ENCODE measurements around the gene FMNL2. TPM values are rescaled to one million over a fixed set of nuclear protein-coding genes. Genes with fewer than 3 reads are reported as not detected.

The FMNL2 gene
- total and polyA plus RNA-seq, 2 of the 4 experiments (the other 2 are of a cell fraction) = 10.9 to 11.4 TPM

GRCh38 chr2:152303951-152304350, 31.0 kb upstream of the FMNL2 start:
- Histone ChIP-seq H2BK15ac (ENCODE audit: low read depth, low read length) (no peak overlapping the region), H3K27me3 (ENCODE audit: control insufficient read depth, insufficient read depth, low read length) (peaks cover 4% of the 10 kb centered on the region), H4K5ac (ENCODE audit: low read depth, low read length) (no peak overlapping the region), H3K14ac (replicated peaks; ENCODE audit: low read depth, low read length) (no peak overlapping the region), H3K4ac (ENCODE audit: low read depth, low read length) (no peak overlapping the region), H3K79me1 (ENCODE audit: low read depth in 1 of 2, low read length in 2 of 2) (no peaks in the 10 kb centered on the region), H3K27ac (ENCODE audit: insufficient read depth, low read length) (no peak overlapping the region), H2AK5ac (ENCODE audit: low read depth, low read length) (no peak overlapping the region), H3K56ac (ENCODE audit: extremely low read depth, insufficient read depth, low read length) (no peak overlapping the region), H4K20me1 (ENCODE audit: insufficient read depth, low read length) (no peaks in the 10 kb centered on the region), H3K4me1 (ENCODE audit: control insufficient read depth, insufficient read depth, low read length) (no peaks in the 10 kb centered on the region), H3K9me3 (ENCODE audit: control insufficient read depth, insufficient read depth, low read length) (peaks cover 2% of the 10 kb centered on the region; the same call in 1 of the 2 replicates), H3K18ac (ENCODE audit: low read depth, low read length) (no peak overlapping the region), H2AFZ (replicated peaks; ENCODE audit: low read length, poor library complexity) (no peak overlapping the region), H4K8ac (ENCODE audit: low read depth in 2 of 2, low read length in 2 of 2) (no peak overlapping the region), H2BK20ac (ENCODE audit: low read depth, low read length) (no peak overlapping the region), H2BK5ac (ENCODE audit: low read depth, low read length, poor library complexity, severe bottlenecking) (no peak overlapping the region), H3K9me1 (ENCODE audit: insufficient read depth, low read length) (no peaks in the 10 kb centered on the region), H3K9ac (ENCODE audit: low read depth, low read length) (no peak overlapping the region), H3K4me2 (ENCODE audit: low read depth, low read length) (no peak overlapping the region), H3K23ac (ENCODE audit: low read depth, low read length) (no peak overlapping the region), H3K4me3 (ENCODE audit: insufficient read depth, low read depth, low read length) (no peak overlapping the region), H3K36me3 (ENCODE audit: control insufficient read depth, insufficient read depth, low read length) (no peaks in the 10 kb centered on the region), H4K91ac (ENCODE audit: insufficient read depth, low read depth, low read length) (no peak overlapping the region), H2AK9ac (replicated peaks; ENCODE audit: low read depth, low read length, poor library complexity) (no peak overlapping the region), H2BK120ac (ENCODE audit: low read depth, low read length) (no peak overlapping the region)
- DNase-seq (no peak), ATAC-seq (ENCODE audit: low read depth) (no peak)
- ChIA-PET CTCF (no interaction called here), POLR2A (ENCODE audit: unreplicated experiment) (no interaction called here)
- dilution Hi-C loops (cut with HindIII; ENCODE audit: low sequenced_read_pairs, unreplicated experiment) = no loop called here
- no TSS peak for BruUV-seq (replicated peaks)
- no peak for TF ChIP-seq POLR2A (IDR thresholded peaks at IDR 0.05; ENCODE audit: low read depth, low read length)
- TF ChIP-seq CHD1 (IDR thresholded peaks at IDR 0.05; ENCODE audit: low read depth, low read length) = no peak
- WGBS, 2 experiments (ENCODE audit: extremely low coverage in 2 of 2, insufficient read length in 1 of 2) = no CpG with 5 or more reads among the region's 2 CpGs
- intact Hi-C loops (cut with micrococcal nuclease) = no loop called here
- in situ Hi-C loops (cut with MboI; ENCODE audit: low sequenced_read_pairs) = no loop called here

All from IMR-90 (cell line).